ENCODE measurements around the gene SPATA32.

GRCh38 chr17:45227926-45228762, 33.8 kb downstream of the SPATA32 start:
- TF ChIP-seq EP300 (IDR thresholded peaks at IDR 0.05), result no peak
- TF ChIP-seq CTCF (IDR thresholded peaks at IDR 0.05), result no peak
- TF ChIP-seq FOSL2 (IDR thresholded peaks at IDR 0.05), result no peak
- no peak for TF ChIP-seq FOSL2 (CRISPR knock-in tag; IDR thresholded peaks at IDR 0.05)
- peak; percentile 35; the same call in 1 of the 2 replicates for TF ChIP-seq POLR2A (IDR thresholded peaks at IDR 0.05; ENCODE audit: low read length)
- no peak for TF ChIP-seq CHD2 (IDR thresholded peaks at IDR 0.05; ENCODE audit: low read length, partially characterized antibody)
- no peak for TF ChIP-seq NPAS2 (CRISPR knock-in tag; IDR thresholded peaks at IDR 0.05; ENCODE audit: borderline replicate concordance)
- no peak for TF ChIP-seq EHMT2 (IDR thresholded peaks at IDR 0.05; ENCODE audit: low read depth)
- TF ChIP-seq MAFK (IDR thresholded peaks at IDR 0.05; ENCODE audit: partially characterized antibody), result peak; percentile 15
- no peak for TF ChIP-seq RARB (CRISPR knock-in tag; IDR thresholded peaks at IDR 0.05)
- TF ChIP-seq PBX3 (IDR thresholded peaks at IDR 0.05), result no peak
- TF ChIP-seq RCOR1 (IDR thresholded peaks at IDR 0.05; ENCODE audit: low read depth, low read length), result no peak
- no peak for TF ChIP-seq POLR2AphosphoS2 (conservative IDR thresholded peaks at IDR 0.05; ENCODE audit: low read length)
- TF ChIP-seq HOXB13 (CRISPR knock-in tag; IDR thresholded peaks at IDR 0.05; ENCODE audit: low read depth), result no peak
- TF ChIP-seq REST (IDR thresholded peaks at IDR 0.05), result no peak
